K562 (cell line): ENCODE data around the gene EDARADD. TPM values are rescaled to one million over a fixed set of nuclear protein-coding genes. Genes with fewer than 3 reads are reported as not detected.

Experiments used
- FOXP4 ChIP-seq: sonication (generic); formaldehyde crosslinking; IDR thresholded peaks from 2 replicates; pipeline ENCODE4 v1.8.0; 2022; ENCODE audit warnings: mild to moderate bottlenecking, missing genetic modification reagents, borderline replicate concordance
- HOXB6 ChIP-seq: fragments of 250-450 bp; sonication (Bioruptor Pico); IDR thresholded peaks from 2 replicates; pipeline ENCODE4 v1.5.1; 2022; ENCODE audit warnings: mild to moderate bottlenecking, borderline replicate concordance
- RNF2 ChIP-seq: sonication (generic); IDR thresholded peaks from 2 replicates; pipeline ENCODE4 v1.6.1; 2016
- TFAM ChIP-seq: fragments of 250-450 bp; sonication (Bioruptor Pico); conservative IDR thresholded peaks from 2 replicates; pipeline ENCODE4 v1.5.0; 2021; ENCODE audit warnings: mild to moderate bottlenecking, moderate library complexity
- ZBTB40 ChIP-seq, 2 experiments: fragments of 450-650 bp in 1 of 2; sonication (generic) in 1 of 2; formaldehyde crosslinking in 1 of 2; IDR thresholded peaks; 2 replicates each; pipeline versions ENCODE4 v1.7.1 to v1.9.0; 2016 to 2022; ENCODE audit warnings: inconsistent platforms in 1 of 2, mild to moderate bottlenecking in 1 of 2, missing genetic modification reagents in 1 of 2
- ZC3H8 ChIP-seq: fragments of 450-650 bp; IDR thresholded peaks from 2 replicates; pipeline ENCODE4 v1.6.1; 2017
- polyA plus RNA-seq, 8 experiments: library from polyadenylated mRNA; depleted of rRNA in 4 of 8; stranded (reverse) in 5 of 8; unstranded in 3 of 8; fragments of >200 nt; fragmentation: Nextera tagmentation in 2 of 8; fragmentation: Illumina TruSeq in 1 of 8; extraction: Ambion mirVana in 2 of 8; extraction: Trizol in 1 of 8; gene quantifications; 2 replicates each; pipeline versions ENCODE4 v1.2.1 to v1.2.3, GENCODE V29; 2011 to 2014; ENCODE audit warnings: inconsistent platforms in 1 of 8, missing spikeins in 1 of 8
- total RNA-seq, 7 experiments: library from RNA; depleted of rRNA in 6 of 7; stranded (reverse); fragments of >200 nt in 6 of 7; fragmentation: Illumina TruSeq in 2 of 7; extraction: Trizol in 2 of 7; gene quantifications; 2 replicates each; pipeline versions ENCODE4 v1.2.1 to v1.2.3, GENCODE V29; 2011 to 2021; ENCODE audit warnings: low replicate concordance in 1 of 7
- TF ChIP-seq, protein P1 (sequence below): fragments of 250-450 bp; sonication (Bioruptor Pico); IDR thresholded peaks from 2 replicates; pipeline ENCODE4 v1.5.0; 2021; ENCODE audit warnings: mild to moderate bottlenecking, borderline replicate concordance
- TF ChIP-seq, protein P2 (sequence below): fragments of 450-650 bp; formaldehyde crosslinking; IDR thresholded peaks from 2 replicates; pipeline ENCODE4 v1.4.0; 2022; ENCODE audit warnings: missing genetic modification characterization

The EDARADD gene
- total and polyA plus RNA-seq, 9 of the 15 experiments (the other 6 are each of a cell fraction or from before 2014, with no cell fraction given), result 0.46 to 32.4 (median 20.6) TPM

- TF ChIP-seq, protein P1, sequence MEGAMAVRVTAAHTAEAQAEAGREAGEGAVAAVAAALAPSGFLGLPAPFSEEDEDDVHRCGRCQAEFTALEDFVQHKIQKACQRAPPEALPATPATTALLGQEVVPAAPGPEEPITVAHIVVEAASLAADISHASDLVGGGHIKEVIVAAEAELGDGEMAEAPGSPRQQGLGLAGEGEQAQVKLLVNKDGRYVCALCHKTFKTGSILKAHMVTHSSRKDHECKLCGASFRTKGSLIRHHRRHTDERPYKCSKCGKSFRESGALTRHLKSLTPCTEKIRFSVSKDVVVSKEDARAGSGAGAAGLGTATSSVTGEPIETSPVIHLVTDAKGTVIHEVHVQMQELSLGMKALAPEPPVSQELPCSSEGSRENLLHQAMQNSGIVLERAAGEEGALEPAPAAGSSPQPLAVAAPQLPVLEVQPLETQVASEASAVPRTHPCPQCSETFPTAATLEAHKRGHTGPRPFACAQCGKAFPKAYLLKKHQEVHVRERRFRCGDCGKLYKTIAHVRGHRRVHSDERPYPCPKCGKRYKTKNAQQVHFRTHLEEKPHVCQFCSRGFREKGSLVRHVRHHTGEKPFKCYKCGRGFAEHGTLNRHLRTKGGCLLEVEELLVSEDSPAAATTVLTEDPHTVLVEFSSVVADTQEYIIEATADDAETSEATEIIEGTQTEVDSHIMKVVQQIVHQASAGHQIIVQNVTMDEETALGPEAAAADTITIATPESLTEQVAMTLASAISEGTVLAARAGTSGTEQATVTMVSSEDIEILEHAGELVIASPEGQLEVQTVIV, result no peak
- TF ChIP-seq, protein P2, sequence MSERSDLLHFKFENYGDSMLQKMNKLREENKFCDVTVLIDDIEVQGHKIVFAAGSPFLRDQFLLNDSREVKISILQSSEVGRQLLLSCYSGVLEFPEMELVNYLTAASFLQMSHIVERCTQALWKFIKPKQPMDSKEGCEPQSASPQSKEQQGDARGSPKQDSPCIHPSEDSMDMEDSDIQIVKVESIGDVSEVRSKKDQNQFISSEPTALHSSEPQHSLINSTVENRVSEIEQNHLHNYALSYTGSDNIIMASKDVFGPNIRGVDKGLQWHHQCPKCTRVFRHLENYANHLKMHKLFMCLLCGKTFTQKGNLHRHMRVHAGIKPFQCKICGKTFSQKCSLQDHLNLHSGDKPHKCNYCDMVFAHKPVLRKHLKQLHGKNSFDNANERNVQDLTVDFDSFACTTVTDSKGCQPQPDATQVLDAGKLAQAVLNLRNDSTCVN (CRISPR knock-in tag), result 0 out of 2 replicates have a peak, but pooled peaks have one; percentile 41
- TF ChIP-seq RNF2 (peak; percentile 92), ZC3H8 (no peak), FOXP4 (no peak), TFAM (CRISPR knock-in tag) (no peak), ZBTB40 (IDR thresholded peaks at IDR 0.05) (0 out of 2 replicates have a peak, but pooled peaks have one; percentile 13), ZBTB40 (CRISPR knock-in tag; IDR thresholded peaks at IDR 0.05) (no peak), HOXB6 (CRISPR knock-in tag) (no peak)
These were observed 42.1 kb upstream of the EDARADD start (continued) for GRCh38 chr1:236351875-236352573.
